Adrenal gland (tissue), 12 donors: Measurements from ENCODE around the gene NECTIN1. TPM values are rescaled to one million over a fixed set of nuclear protein-coding genes. Genes with fewer than 3 reads are reported as not detected.
A peak's percentile ranks its signal among the peaks of the same experiment; 100 is the strongest.

Experiments
- DNase-seq, 7 donors: peaks; one replicate each; pipeline ENCODE4 v3.0.0-alpha.2; 2019 to 2020
- H3K27ac ChIP-seq, 5 donors: fragments of 200-600 bp; sonication (generic) in 4 of 5; 1 replicate in 3 of 5; 2 replicates in 2 of 5; pipeline versions ENCODE4 v1.5.1 to v1.8.0; 2016 to 2020; ENCODE audit warnings: mild to moderate bottlenecking in 1 of 5
- H3K27me3 ChIP-seq: fragments of 200-600 bp; 2 replicates; pipeline ENCODE4 v1.8.0; 2021
- H3K36me3 ChIP-seq, 2 donors: fragments of 200-600 bp; replicated peaks in 1 of 2; 1 replicate in 1 of 2; 2 replicates in 1 of 2; pipeline versions ENCODE4 v1.5.1 to v1.8.0; 2018 to 2022
- H3K4me1 ChIP-seq, 2 donors: fragments of 200-600 bp; replicated peaks in 1 of 2; 1 replicate in 1 of 2; 2 replicates in 1 of 2; pipeline versions ENCODE4 v1.5.1 to v1.8.0; 2018 to 2021
- H3K4me3 ChIP-seq, 4 donors: fragments of 200-600 bp; sonication (generic) in 3 of 4; one replicate each; pipeline ENCODE4 v1.5.1; 2016 to 2018
- H3K9me3 ChIP-seq, 3 donors: fragments of 200-600 bp; sonication (generic) in 1 of 3; replicated peaks in 1 of 3; 1 replicate in 2 of 3; 2 replicates in 1 of 3; pipeline versions ENCODE4 v1.5.1 to v1.8.0; 2016 to 2021
- CTCF ChIP-seq, 6 experiments: fragments of 450-650 bp in 4 of 6; fragments of 200-600 bp in 2 of 6; sonication (generic) in 1 of 6; IDR thresholded peaks; 1 replicate in 5 of 6; 2 replicates in 1 of 6; pipeline versions ENCODE4 v1.5.1 to v1.8.0; 2016 to 2021; ENCODE audit warnings: antibody characterized with exemption in 6 of 6, mild to moderate bottlenecking in 2 of 6, moderate library complexity in 1 of 6
- POLR2A ChIP-seq, 2 donors: fragments of 450-650 bp; IDR thresholded peaks; one replicate each; pipeline ENCODE4 v1.6.1; 2017; ENCODE audit warnings: antibody characterized with exemption in 2 of 2, mild to moderate bottlenecking in 2 of 2, moderate library complexity in 1 of 2
- WGBS, 4 donors: extraction: QIAGEN DNeasy Blood & Tissue Kit in 2 of 4; methylation state at CpG; one replicate each; pipeline versions ENCODE4 v1.1.5 to v1.1.7; 2013 to 2017; 5-methylcytosine and 5-hydroxymethylcytosine counted together
- intact Hi-C, 2 donors: fragments of 100-400 bp; cut with DNase I; formaldehyde crosslinking; loops; one replicate each; pipeline versions ENCODE4 v1.14.1 to v1.15.0; 2022 to 2023
- polyA plus RNA-seq, 3 donors: library from polyadenylated mRNA; stranded (reverse); fragments of 200-250 nt in 2 of 3; fragments of 350-450 nt in 1 of 3; fragmentation: Illumina TruSeq in 1 of 3; extraction: RNeasy Lipid Tissue Mini Kit (QIAGEN cat#74804) in 1 of 3; gene quantifications; one replicate each; pipeline ENCODE4 v1.2.3, GENCODE V29; 2013 to 2014
- total RNA-seq, 9 donors: library from RNA; depleted of rRNA in 4 of 9; stranded (reverse); fragments of >200 nt in 4 of 9; fragments of 120-200 nt in 1 of 9; fragmentation: NEBNext Ultra II Directional in 1 of 9; extraction: Animal tissue kit (Norgen Biotek cat#: 25700) in 1 of 9; gene quantifications; one replicate each; pipeline versions ENCODE4 v1.1.0 to v1.2.4, GENCODE V29; 2013 to 2023
- donor health status: healthy with polysubstance abuse.
- donor health status: Bipolar disorder and iron deficiency.
- donor health status: DM: yes; HTN: yes; CAD: no.
- donor health status: DM: no; HTN: no; CAD: no.
- donor health status: DM: no; HTN: no; CAD: no.
- donor health status: DM: yes; HTN: yes; CAD: no.

Gene NECTIN1
- total and polyA plus RNA-seq, 12 donors = 1.6 to 19.6 (median 5.4) TPM

- Histone ChIP-seq H3K27me3 (no peaks in the 10 kb centered on the region), H3K27ac (peak overlapping the region in 1 of 5 donors; percentile 14), H3K4me1 (peaks cover 0 to 25% of the 10 kb centered on the region in 2 donors), H3K9me3 (no peaks in the 10 kb centered on the region), H3K36me3 (peaks cover 0 to 5% of the 10 kb centered on the region in 2 donors), H3K4me3 (no peak overlapping the region)
- intact Hi-C loops = no loop called here
- DNase-seq = peak; percentile 29 to 64 (median 59)
- TF ChIP-seq POLR2A (IDR thresholded peaks at IDR 0.05) (no peak), CTCF (IDR thresholded peaks at IDR 0.05) (peak in 1 of 6 experiments; percentile 15)
- WGBS, 4 donors = 38 to 77% (median 48%) methylated on average over 6 to 15 of the region's 15 CpGs
Observed at GRCh38 chr11:119673759-119674336, 55.2 kb downstream of the NECTIN1 start.

- intact Hi-C loops = no loop called here
- H3K36me3 ChIP-seq = peaks cover 0 to 5% of the 10 kb centered on the region in 2 donors
- TF ChIP-seq POLR2A (IDR thresholded peaks at IDR 0.05) (no peak), CTCF (IDR thresholded peaks at IDR 0.05) (no peak)
- no peak for DNase-seq
- peaks cover 0 to 25% of the 10 kb centered on the region in 2 donors for H3K4me1 ChIP-seq
- no peak overlapping the region for H3K4me3 ChIP-seq
- 79 to 90% (median 85%) methylated on average over 5 to 13 of the region's 13 CpGs for WGBS, 4 donors
- H3K27ac ChIP-seq = peak overlapping the region in 1 of 5 donors; percentile 77
- no peaks in the 10 kb centered on the region for H3K27me3 ChIP-seq
- no peaks in the 10 kb centered on the region for H3K9me3 ChIP-seq
Observed at GRCh38 chr11:119673052-119673758, 55.8 kb downstream of the NECTIN1 start.

- Histone ChIP-seq H3K36me3 (peaks cover 0 to 5% of the 10 kb centered on the region in 2 donors), H3K27me3 (no peaks in the 10 kb centered on the region), H3K4me1 (peaks cover 0 to 25% of the 10 kb centered on the region in 2 donors), H3K27ac (peak overlapping the region in 1 of 5 donors; percentile 77), H3K9me3 (no peaks in the 10 kb centered on the region), H3K4me3 (no peak overlapping the region)
- DNase-seq = no peak
- intact Hi-C loops = no loop called here
- TF ChIP-seq POLR2A (IDR thresholded peaks at IDR 0.05) (no peak), CTCF (IDR thresholded peaks at IDR 0.05) (no peak)
- 91 to 95% (median 94%) methylated on average over 5 to 7 of the region's 7 CpGs for WGBS, 4 donors
Observed at GRCh38 chr11:119672597-119672996, 56.4 kb downstream of the NECTIN1 start.

- DNase-seq = peak in 2 of 7 donors; percentile 22 to 57
- intact Hi-C loops = no loop called here
- Histone ChIP-seq H3K4me1 (peaks cover 0 to 25% of the 10 kb centered on the region in 2 donors), H3K4me3 (no peak overlapping the region), H3K27me3 (no peaks in the 10 kb centered on the region), H3K27ac (peak overlapping the region in 1 of 5 donors; percentile 77), H3K9me3 (no peaks in the 10 kb centered on the region), H3K36me3 (peaks cover 0 to 5% of the 10 kb centered on the region in 2 donors)
- no peak for TF ChIP-seq CTCF (IDR thresholded peaks at IDR 0.05)
- no peak for TF ChIP-seq POLR2A (IDR thresholded peaks at IDR 0.05)
- 49 to 69% (median 62%) methylated on average over 10 to 12 of the region's 12 CpGs for WGBS, 4 donors
Observed at GRCh38 chr11:119671561-119672015, 57.4 kb downstream of the NECTIN1 start.
